Activated CD8-positive, alpha-beta memory T cell treated with anti-CD3 and anti-CD28 coated beads, Interleukin-2, amount 10 ng/mL, durations not matched to agents 7 days and 5 days (primary cell): ENCODE results near the gene CD300C. TPM values are rescaled to one million over a fixed set of nuclear protein-coding genes. Genes with fewer than 3 reads are reported as not detected.
"Not testable (repeated sequence)": the region's sequence is repeated elsewhere in the genome, so short reads cannot be mapped to it uniquely, and the experiment has no call there.

ENCODE experiments used
- ATAC-seq: fragments of 150-1000 bp; cut with Tn5 transposase; one replicate; pipeline ENCODE4 v1.10.0; 2021; ENCODE audit warnings: moderate library complexity
- CTCF ChIA-PET: fragments of 350-600 bp; sonication (Branson Sonifier 250); formaldehyde crosslinking; loops from one replicate; lab custom pipeline; 2021; ENCODE audit warnings: antibody characterized with exemption; lab: Charles Lee
- DNase-seq: peaks from one replicate; pipeline ENCODE4 v3.0.0-alpha.2; 2020
- H3K27ac Mint-ChIP-seq: one replicate; pipeline ENCODE4 v1.8.0; 2021; ENCODE audit warnings: mild to moderate bottlenecking, mixed read lengths
- H3K27me3 Mint-ChIP-seq: one replicate; pipeline ENCODE4 v1.8.0; 2021; ENCODE audit warnings: mixed read lengths
- H3K36me3 Mint-ChIP-seq: one replicate; pipeline ENCODE4 v1.8.0; 2021; ENCODE audit warnings: mild to moderate bottlenecking, mixed read lengths
- H3K4me1 Mint-ChIP-seq: one replicate; pipeline ENCODE4 v1.8.0; 2021; ENCODE audit warnings: mixed read lengths
- H3K4me3 Mint-ChIP-seq: one replicate; pipeline ENCODE4 v1.8.0; 2021; ENCODE audit warnings: mild to moderate bottlenecking, moderate library complexity, mixed read lengths
- H3K9me3 Mint-ChIP-seq: one replicate; pipeline ENCODE4 v1.8.0; 2022; ENCODE audit warnings: low read depth, mixed read lengths
- total RNA-seq, 2 experiments: library from RNA; stranded (reverse); gene quantifications; one replicate each; pipeline ENCODE4 v1.2.3, GENCODE V29; 2021

CD300C gene
- total RNA-seq, 2 experiments from 2014 or later = 0.56 to 1.5 TPM

DNA sequence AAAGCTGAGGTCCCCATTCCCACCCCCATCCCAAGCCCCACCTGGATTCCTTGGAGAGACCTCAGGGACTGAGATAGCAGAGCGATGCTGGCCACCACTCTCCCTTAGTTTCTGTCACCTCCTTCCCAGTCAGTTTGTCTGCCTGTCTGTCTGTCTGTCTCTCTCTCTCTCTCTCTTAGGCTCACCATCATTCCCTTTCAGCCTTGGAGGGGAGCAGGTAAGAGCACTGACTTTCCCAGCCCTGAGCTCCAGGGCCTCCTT, 20.5 kb downstream of the CD300C start:
- ATAC-seq = no peak
- peaks cover 10% of the 10 kb centered on the region for H3K4me1 Mint-ChIP-seq
- H3K4me3 Mint-ChIP-seq = no peak overlapping the region
- no peak for DNase-seq
- H3K27ac Mint-ChIP-seq = no peak overlapping the region
- H3K36me3 Mint-ChIP-seq = no peaks in the 10 kb centered on the region
- no peaks in the 10 kb centered on the region for H3K9me3 Mint-ChIP-seq
- CTCF ChIA-PET = interaction anchor here (0.5 to 2.6 kb wide), 5 partner anchors 10 to 228 kb away, joined by 3 to 10 read pairs (median 3); partner anchors contain the start of gene GPR142
- H3K27me3 Mint-ChIP-seq = peaks cover 27% of the 10 kb centered on the region

DNA sequence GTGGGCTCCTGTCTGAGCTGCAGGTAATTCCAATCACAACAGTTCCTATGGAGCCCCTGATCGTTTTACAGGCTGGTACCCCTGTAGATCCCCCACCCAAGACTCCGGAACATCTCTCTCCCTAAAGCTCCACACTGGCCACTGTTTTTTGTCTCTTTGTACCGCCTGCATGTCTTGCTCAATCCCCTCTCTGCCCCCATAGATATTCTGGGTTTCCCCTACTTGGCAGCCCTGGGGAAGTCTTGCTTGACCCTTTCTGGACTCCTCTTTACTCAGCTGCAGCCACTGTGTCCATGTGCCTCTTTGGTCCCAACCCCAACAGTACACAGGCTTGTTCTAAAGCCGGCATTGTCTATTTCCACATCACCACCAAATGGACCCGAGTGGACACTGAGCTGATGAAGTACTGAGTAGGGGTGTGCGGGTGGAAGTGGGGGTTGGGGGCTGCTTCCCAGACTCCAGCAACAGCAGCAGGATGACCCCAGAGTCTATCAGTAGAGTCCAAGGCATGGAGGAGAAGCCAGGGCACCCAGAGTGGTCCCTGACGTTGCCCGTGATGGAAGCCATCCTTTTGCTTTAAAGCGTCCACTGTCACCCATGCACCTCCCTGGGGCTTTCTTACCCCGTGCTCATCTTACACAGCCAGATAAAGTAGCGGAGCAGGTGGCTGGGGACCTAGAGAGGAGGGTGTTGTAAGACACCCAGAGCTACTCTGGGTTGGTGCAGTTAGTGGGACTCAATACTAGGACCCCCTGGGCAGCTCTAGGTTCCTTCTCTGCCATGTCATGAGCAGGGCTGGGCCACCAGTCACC, 21.1 kb downstream of the CD300C start:
- no peaks in the 10 kb centered on the region for H3K9me3 Mint-ChIP-seq
- H3K36me3 Mint-ChIP-seq = no peaks in the 10 kb centered on the region
- no peak overlapping the region for H3K27ac Mint-ChIP-seq
- peaks cover 10% of the 10 kb centered on the region for H3K4me1 Mint-ChIP-seq
- DNase-seq (peak; percentile 16), ATAC-seq (no peak)
- no peak overlapping the region for H3K4me3 Mint-ChIP-seq
- H3K27me3 Mint-ChIP-seq = peaks cover 26% of the 10 kb centered on the region
- CTCF ChIA-PET = interaction anchor here (0.5 to 1.3 kb wide), 3 partner anchors 31 to 227 kb away, joined by 3 read pairs; no protein-coding TSS in a partner anchor

DNA sequence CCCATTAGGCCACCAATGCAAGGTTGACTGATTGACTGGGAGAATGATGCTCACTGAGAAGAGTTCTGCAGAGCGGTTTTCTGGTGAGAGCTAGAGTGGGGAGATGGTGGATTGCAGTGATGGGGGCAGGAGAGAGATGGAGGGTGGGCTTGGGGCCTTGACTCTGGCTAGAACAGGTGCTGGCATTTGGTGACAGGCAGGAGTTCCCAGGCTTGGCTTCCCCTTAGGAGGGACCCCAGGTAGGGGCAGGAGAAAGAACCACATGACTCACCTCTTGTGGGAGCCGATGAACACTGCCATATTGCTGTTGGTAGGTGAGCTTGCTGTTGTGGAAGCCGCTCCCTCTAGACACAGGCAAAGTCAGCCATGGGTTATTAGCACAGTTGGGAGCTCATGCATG, 22.6 kb downstream of the CD300C start:
- CTCF ChIA-PET = interaction anchor here (1.7 kb wide), 1 partner anchor 155 kb away, joined by 4 read pairs; no protein-coding TSS in a partner anchor
- Mint-ChIP-seq H3K27me3 (peaks cover 26% of the 10 kb centered on the region), H3K36me3 (no peaks in the 10 kb centered on the region), H3K27ac (no peak overlapping the region), H3K4me3 (no peak overlapping the region), H3K9me3 (peaks cover 3% of the 10 kb centered on the region), H3K4me1 (peaks cover 10% of the 10 kb centered on the region)
- DNase-seq (peak; percentile 22), ATAC-seq (no peak)

DNA sequence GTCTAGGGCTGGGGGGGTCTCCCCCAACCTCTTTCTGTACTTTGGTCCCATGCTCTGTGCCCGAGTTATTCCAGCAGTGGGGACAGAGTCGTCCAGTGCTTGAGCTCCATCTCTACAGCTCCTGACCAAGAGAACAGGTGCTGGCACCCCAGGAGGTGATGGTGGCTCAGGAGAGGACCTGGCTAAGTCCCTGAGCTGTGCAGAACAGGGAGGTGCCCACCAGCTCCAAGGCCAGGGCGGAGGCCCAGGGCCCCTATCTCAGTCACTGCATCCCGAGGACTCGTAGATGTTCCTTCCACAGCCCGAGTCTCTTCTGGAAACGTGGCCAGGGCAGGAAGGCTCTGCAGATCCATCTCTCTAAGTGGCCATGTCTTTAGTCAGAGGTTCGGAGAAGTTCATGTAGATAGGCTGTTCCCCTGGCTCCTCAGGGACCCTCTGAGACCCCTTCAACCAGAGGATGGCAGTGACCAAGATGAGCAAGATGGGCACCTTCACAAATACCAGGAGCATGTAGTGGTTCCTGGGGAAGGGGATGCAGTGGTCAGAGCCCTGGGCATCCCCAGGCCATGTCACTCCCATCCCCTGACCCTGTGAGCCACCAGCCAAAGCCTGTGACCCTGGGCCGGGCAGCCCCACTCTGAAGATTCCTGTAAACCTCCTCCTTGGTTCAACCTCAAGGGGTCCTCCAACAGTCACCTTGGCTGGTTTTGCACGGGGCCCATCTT, 23.4 kb downstream of the CD300C start:
- Mint-ChIP-seq H3K9me3 (peaks cover 7% of the 10 kb centered on the region), H3K36me3 (no peaks in the 10 kb centered on the region), H3K4me3 (no peak overlapping the region), H3K4me1 (peaks cover 10% of the 10 kb centered on the region), H3K27me3 (peaks cover 31% of the 10 kb centered on the region), H3K27ac (no peak overlapping the region)
- CTCF ChIA-PET = interaction anchor here (1.7 kb wide), 1 partner anchor 154 kb away, joined by 4 read pairs; no protein-coding TSS in a partner anchor
- DNase-seq (peak; percentile 22), ATAC-seq (no peak)

DNA sequence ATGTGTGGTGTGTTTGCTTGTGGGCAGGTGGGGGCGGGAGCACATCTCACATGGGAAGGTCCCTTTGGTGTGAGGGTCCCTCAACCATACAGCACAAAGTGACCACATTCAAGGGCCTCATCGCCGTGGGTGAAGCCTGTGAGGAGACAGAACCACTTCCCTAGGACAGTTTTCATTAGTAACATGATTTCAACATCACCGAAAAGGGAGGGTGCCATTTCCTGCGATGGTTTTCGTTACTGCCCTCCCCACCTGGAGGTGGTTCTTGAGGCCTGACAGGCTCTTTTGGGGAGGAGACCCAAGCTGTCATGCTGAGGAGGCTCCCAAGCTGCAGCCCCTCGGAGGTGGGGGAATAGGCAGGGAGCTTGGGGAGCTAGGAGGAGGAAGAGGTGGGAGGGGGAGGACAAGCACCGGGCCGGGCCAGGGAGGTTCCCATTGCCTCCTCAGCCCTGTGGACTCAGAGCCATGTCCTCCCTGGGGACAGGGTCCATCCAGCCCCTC, 24.2 kb downstream of the CD300C start:
- CTCF ChIA-PET = no interaction called here
- H3K4me1 Mint-ChIP-seq = peaks cover 10% of the 10 kb centered on the region
- peaks cover 29% of the 10 kb centered on the region for H3K27me3 Mint-ChIP-seq
- ATAC-seq (no peak), DNase-seq (peak; percentile 42)
- no peak overlapping the region for H3K4me3 Mint-ChIP-seq
- no peak overlapping the region for H3K27ac Mint-ChIP-seq
- H3K9me3 Mint-ChIP-seq = peaks cover 7% of the 10 kb centered on the region
- no peaks in the 10 kb centered on the region for H3K36me3 Mint-ChIP-seq

DNA sequence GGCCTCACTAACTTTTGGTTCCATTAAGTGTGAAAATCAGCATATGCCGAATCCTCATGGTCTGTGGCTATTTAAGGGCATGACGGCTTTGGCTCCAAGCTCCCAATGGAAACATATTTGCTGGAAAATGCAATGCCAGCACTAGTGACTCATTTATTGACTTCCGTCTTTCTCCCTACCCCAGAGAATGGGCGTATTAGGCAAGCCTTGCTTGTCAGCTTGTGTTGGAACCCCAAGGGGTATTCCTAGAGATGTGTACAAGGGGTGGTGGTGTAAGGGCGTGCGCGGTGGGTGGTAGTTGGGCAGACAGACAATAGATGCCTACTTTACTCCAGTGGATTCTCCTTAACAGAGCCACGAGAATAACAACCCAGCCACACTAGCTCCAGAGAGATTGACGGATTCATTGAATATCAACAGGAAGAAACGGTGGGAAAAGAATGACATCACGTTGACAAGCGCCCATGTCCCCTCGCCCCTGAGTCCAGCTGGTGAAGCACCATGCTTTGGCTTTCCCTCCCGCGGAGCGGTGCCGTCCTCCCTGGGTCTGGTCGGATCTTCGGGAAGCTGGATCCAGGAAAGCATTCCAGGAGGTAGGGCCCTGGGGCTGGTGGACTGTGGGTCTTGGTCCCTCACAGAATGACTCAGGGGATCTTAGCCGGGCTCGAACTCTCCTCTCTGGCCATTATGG, 25.0 kb downstream of the CD300C start:
- ATAC-seq = no peak
- peaks cover 29% of the 10 kb centered on the region for H3K27me3 Mint-ChIP-seq
- peaks cover 7% of the 10 kb centered on the region for H3K9me3 Mint-ChIP-seq
- no peaks in the 10 kb centered on the region for H3K36me3 Mint-ChIP-seq
- CTCF ChIA-PET = no interaction called here
- no peak overlapping the region for H3K27ac Mint-ChIP-seq
- H3K4me1 Mint-ChIP-seq = peaks cover 10% of the 10 kb centered on the region
- H3K4me3 Mint-ChIP-seq = no peak overlapping the region
- peak; percentile 29 for DNase-seq

DNA sequence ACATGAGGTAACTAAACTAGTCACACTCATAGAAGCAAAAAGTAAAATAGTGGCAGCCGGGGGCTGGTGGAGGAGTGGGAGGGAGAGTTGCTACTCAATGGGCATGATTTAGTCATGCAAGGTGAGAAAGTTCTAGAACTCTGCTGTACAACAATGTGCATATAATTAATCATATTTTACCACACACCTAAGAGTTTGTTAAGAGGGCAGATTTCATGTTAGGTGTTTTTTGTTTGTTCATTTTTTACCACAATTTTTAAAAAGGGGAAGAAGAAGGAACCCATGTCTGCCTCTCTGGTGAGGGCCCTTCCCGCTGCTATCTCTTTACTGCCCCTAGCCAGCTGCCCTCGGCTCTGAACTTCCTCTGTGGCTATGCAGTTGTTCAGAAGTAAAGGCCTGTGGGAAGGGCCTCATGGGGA, 25.9 kb downstream of the CD300C start:
- peaks cover 7% of the 10 kb centered on the region for H3K9me3 Mint-ChIP-seq
- peaks cover 2% of the 10 kb centered on the region for H3K36me3 Mint-ChIP-seq
- CTCF ChIA-PET = no interaction called here
- DNase-seq (peak; percentile 27), ATAC-seq (no peak)
- peaks cover 28% of the 10 kb centered on the region for H3K27me3 Mint-ChIP-seq
- H3K4me1 Mint-ChIP-seq = peaks cover 10% of the 10 kb centered on the region
- no peak overlapping the region for H3K27ac Mint-ChIP-seq
- H3K4me3 Mint-ChIP-seq = no peak overlapping the region

DNA sequence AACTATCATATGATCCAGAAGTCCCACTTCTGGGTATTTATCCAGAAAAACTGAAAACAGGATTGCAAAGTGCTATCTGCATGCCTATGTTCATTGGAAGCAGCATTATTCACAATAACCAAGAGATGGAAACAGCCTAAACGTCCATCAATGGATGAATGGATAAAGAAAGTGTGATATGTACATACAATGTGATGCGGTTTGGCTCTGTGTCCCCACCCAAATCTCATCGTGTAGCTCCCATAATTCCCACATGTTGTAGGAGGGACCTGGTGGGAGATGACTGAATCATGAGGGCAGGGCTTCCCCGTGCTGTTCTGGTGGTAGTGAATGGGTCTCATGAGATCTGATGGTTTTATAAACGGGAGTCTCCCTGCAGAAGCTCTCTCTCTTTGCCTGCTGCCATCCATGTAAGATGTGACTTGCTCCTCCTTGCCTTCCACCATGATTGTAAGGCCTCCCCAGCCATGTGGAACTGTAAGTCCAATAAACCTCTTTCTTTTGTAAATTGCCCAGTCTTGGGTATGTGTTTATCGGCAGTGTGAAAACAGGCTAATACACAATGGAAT, 27.4 kb downstream of the CD300C start:
- not testable (repeated sequence) for H3K4me3 Mint-ChIP-seq, H3K27ac Mint-ChIP-seq, ATAC-seq
- Mint-ChIP-seq H3K4me1 (peaks cover 20% of the 10 kb centered on the region), H3K36me3 (peaks cover 13% of the 10 kb centered on the region), H3K9me3 (peaks cover 18% of the 10 kb centered on the region), H3K27me3 (peaks cover 30% of the 10 kb centered on the region)
- peak; percentile 33 for DNase-seq
- CTCF ChIA-PET = interaction anchor here (1.0 to 1.3 kb wide), 2 partner anchors 139 kb away, joined by 3 read pairs; no protein-coding TSS in a partner anchor

DNA sequence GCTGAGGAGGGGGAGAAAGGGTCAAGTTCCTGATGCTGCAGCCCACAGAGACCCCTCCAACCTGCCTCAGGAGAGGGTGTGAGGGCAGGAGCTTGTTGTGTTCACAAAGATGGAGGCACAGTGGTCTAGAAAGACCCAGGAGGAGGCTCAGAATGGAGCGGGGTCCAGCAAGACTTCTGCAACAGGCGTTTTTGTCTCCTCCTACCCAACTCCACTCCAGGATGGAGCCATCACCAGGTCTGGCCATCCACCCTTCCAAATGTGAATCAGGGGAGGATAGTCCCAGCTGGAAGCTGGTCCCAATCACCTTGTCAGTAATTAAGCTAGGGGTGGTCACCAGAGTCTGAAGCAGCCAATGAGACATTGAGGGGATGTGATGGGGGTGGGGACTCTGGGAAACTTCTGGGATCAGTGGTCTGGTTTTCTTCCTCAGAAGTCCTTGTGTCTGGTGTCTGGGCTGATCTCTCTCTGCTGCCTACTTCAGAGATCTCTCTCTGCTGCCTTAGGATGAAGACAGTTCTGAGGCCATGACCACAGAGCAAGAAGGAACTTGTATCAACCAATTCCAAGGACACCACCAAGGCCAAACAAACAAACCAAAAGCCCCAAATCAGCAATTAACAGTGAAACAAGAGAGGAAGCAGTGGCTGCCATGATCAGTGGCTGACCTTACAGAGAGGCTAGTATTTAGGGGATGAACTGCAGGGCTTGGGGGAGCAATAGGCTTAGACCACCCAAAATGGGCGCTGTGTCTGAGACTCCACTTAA, 29.2 kb downstream of the CD300C start:
- CTCF ChIA-PET = interaction anchor here (1.4 kb wide), 1 partner anchor 59 kb away, joined by 4 read pairs; no protein-coding TSS in a partner anchor
- H3K27ac Mint-ChIP-seq = no peak overlapping the region
- H3K36me3 Mint-ChIP-seq = peaks cover 13% of the 10 kb centered on the region
- H3K27me3 Mint-ChIP-seq = peaks cover 35% of the 10 kb centered on the region
- peaks cover 18% of the 10 kb centered on the region for H3K9me3 Mint-ChIP-seq
- ATAC-seq (no peak), DNase-seq (peak; percentile 33)
- H3K4me1 Mint-ChIP-seq = peaks cover 24% of the 10 kb centered on the region
- no peak overlapping the region for H3K4me3 Mint-ChIP-seq

DNA sequence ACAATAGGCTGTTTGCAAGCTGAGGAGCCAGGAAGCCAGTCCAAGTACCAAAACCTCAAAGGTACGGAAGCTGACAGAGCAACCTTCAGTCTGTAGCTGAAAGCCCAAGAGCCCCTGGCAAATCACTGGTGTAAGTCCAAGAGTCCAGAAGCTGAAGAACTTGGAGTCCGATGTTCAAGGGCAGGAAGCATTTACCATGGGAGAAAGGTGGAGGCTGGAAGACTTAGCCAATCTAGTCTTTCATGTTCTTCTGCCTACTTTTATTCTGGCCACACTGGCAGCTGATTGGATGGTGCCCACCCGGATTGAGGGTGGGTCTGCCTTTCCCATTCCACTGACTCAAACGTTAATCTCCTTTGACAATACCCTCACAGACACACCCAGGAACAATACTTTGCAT, 30.0 kb downstream of the CD300C start:
- Mint-ChIP-seq H3K36me3 (peaks cover 13% of the 10 kb centered on the region), H3K4me1 (peaks cover 18% of the 10 kb centered on the region), H3K27me3 (peaks cover 39% of the 10 kb centered on the region), H3K27ac (no peak overlapping the region), H3K4me3 (no peak overlapping the region), H3K9me3 (peaks cover 18% of the 10 kb centered on the region)
- CTCF ChIA-PET = interaction anchor here (0.9 to 1.4 kb wide), 2 partner anchors 10 to 58 kb away, joined by 3 to 4 read pairs; no protein-coding TSS in a partner anchor
- DNase-seq = peak; percentile 35
- ATAC-seq = no peak

DNA sequence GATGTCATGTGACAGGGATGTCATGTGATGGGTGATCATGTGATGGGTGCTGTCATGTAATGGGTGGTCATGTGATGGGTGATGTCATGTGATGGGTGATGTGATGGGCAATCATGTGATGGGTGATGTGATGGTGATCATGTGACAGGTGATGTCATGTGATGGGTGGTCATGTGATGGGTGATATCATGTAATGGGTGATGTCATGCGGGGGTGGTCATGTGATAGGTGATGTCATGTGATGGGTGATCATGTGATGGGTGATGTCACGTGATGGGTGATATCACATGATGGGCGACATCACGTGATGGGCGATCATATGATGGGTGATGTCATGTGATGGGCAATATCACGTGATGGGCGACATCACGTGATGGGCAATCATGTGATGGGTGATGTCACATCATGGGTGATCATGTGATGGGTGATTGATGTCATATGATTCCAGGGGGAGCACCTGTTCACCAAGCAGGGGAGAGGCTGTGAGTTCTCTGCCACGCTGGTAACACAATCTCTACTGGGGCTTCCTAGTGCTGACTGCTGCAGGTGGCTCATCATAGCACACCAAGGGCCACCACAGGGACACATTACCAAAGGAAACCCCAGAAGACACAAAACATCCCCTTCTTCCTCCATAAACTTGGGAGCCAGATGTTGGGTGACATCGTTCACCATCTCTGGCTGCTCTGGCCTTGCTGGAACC, 31.1 kb downstream of the CD300C start:
- Mint-ChIP-seq H3K9me3 (peaks cover 18% of the 10 kb centered on the region), H3K4me1 (peaks cover 16% of the 10 kb centered on the region), H3K36me3 (peaks cover 13% of the 10 kb centered on the region), H3K4me3 (peak overlapping the region; percentile 55), H3K27me3 (peaks cover 36% of the 10 kb centered on the region), H3K27ac (peak overlapping the region; percentile 84)
- CTCF ChIA-PET = no interaction called here
- ATAC-seq (peak; percentile 41), DNase-seq (no peak)
